IMR-90 (cell line): Measurements from ENCODE around the gene HYAL1. TPM values are rescaled to one million over a fixed set of nuclear protein-coding genes. Genes with fewer than 3 reads are reported as not detected.
"Not testable (repeated sequence)": the region's sequence is repeated elsewhere in the genome, so short reads cannot be mapped to it uniquely, and the experiment has no call there.

ENCODE experiments used
- ATAC-seq: fragments of 200-7000 bp; cut with Tn5 transposase; 2 replicates; pipeline ENCODE4 v1.9.1; 2020; ENCODE audit warnings: low read depth, mild to moderate bottlenecking, moderate library complexity
- BruUV-seq: library from RNA; stranded (reverse); fragments of 400-500 nt; replicated peaks from 2 replicates; lab custom pipeline; 2021; lab: Mats Ljungman, UMichigan
- CTCF ChIA-PET: fragments of 300-600 bp; formaldehyde crosslinking; extraction: SDS; loops from one replicate; lab custom pipeline; 2021; ENCODE audit warnings: antibody characterized with exemption; lab: Yijun Ruan, JAX
- POLR2A ChIA-PET: fragments of 300-600 bp; sonication (Branson Sonifier 250); formaldehyde crosslinking; loops from one replicate; lab custom pipeline; 2022; ENCODE audit warnings: antibody characterized with exemption; ENCODE audit not compliant: unreplicated experiment; lab: Charles Lee
- DNase-seq: peaks from one replicate; pipeline ENCODE4 v3.0.0; 2013
- H2AFZ ChIP-seq: replicated peaks from 2 replicates; pipeline ENCODE3; 2013; ENCODE audit warnings: low read length, mild to moderate bottlenecking; ENCODE audit not compliant: poor library complexity
- H2AK5ac ChIP-seq: 2 replicates; pipeline ENCODE4 v1.6.1; 2013; ENCODE audit warnings: low read depth, low read length, inconsistent platforms
- H2AK9ac ChIP-seq: replicated peaks from 2 replicates; pipeline ENCODE3; 2013; ENCODE audit warnings: mild to moderate bottlenecking, low read depth, low read length, moderate library complexity; ENCODE audit not compliant: poor library complexity
- H2BK120ac ChIP-seq: 2 replicates; pipeline ENCODE4 v1.6.1; 2013; ENCODE audit warnings: low read depth, low read length, inconsistent platforms
- H2BK15ac ChIP-seq: 3 replicates; pipeline ENCODE4 v1.6.1; 2013; ENCODE audit warnings: low read depth, low read length, inconsistent platforms
- H2BK20ac ChIP-seq: 2 replicates; pipeline ENCODE4 v1.6.1; 2013; ENCODE audit warnings: low read depth, mild to moderate bottlenecking, inconsistent platforms, low read length, moderate library complexity
- H2BK5ac ChIP-seq: 2 replicates; pipeline ENCODE4 v1.6.1; 2013; ENCODE audit warnings: mild to moderate bottlenecking, low read depth, low read length, inconsistent platforms; ENCODE audit not compliant: poor library complexity, severe bottlenecking
- H3K14ac ChIP-seq: replicated peaks from 2 replicates; pipeline ENCODE4 v1.6.1; 2013; ENCODE audit warnings: low read depth, low read length, inconsistent platforms
- H3K18ac ChIP-seq: 2 replicates; pipeline ENCODE4 v1.6.1; 2013; ENCODE audit warnings: low read depth, low read length, control low read depth
- H3K23ac ChIP-seq: 2 replicates; pipeline ENCODE4 v1.6.1; 2013; ENCODE audit warnings: low read depth, low read length, inconsistent platforms
- H3K27ac ChIP-seq: 2 replicates; pipeline ENCODE4 v1.5.1; 2013; ENCODE audit warnings: mild to moderate bottlenecking, control low read depth, low read length; ENCODE audit not compliant: insufficient read depth
- H3K27me3 ChIP-seq: 2 replicates; pipeline ENCODE4 v1.6.1; 2013; ENCODE audit warnings: low read length; ENCODE audit not compliant: control insufficient read depth, insufficient read depth
- H3K36me3 ChIP-seq: 2 replicates; pipeline ENCODE4 v1.6.1; 2013; ENCODE audit warnings: low read length, mixed read lengths; ENCODE audit not compliant: control insufficient read depth, insufficient read depth
- H3K4ac ChIP-seq: 2 replicates; pipeline ENCODE4 v1.6.1; 2013; ENCODE audit warnings: low read depth, low read length, inconsistent platforms
- H3K4me1 ChIP-seq: 2 replicates; pipeline ENCODE4 v1.6.1; 2013; ENCODE audit warnings: low read length, mixed read lengths; ENCODE audit not compliant: control insufficient read depth, insufficient read depth
- H3K4me2 ChIP-seq: 2 replicates; pipeline ENCODE4 v1.6.1; 2013; ENCODE audit warnings: low read depth, mild to moderate bottlenecking, control low read depth, low read length, moderate library complexity
- H3K4me3 ChIP-seq: 2 replicates; pipeline ENCODE4 v1.5.1; 2013; ENCODE audit warnings: low read depth, mild to moderate bottlenecking, control low read depth, low read length, moderate library complexity; ENCODE audit not compliant: insufficient read depth
- H3K56ac ChIP-seq: 2 replicates; pipeline ENCODE4 v1.6.1; 2013; ENCODE audit warnings: low read length, inconsistent platforms; ENCODE audit not compliant: insufficient read depth; ENCODE audit errors: extremely low read depth
- H3K79me1 ChIP-seq, 2 experiments: 2 replicates each; pipeline ENCODE4 v1.6.1; 2013; ENCODE audit warnings: low read length in 2 of 2, inconsistent platforms in 1 of 2, low read depth in 1 of 2
- H3K9ac ChIP-seq: 2 replicates; pipeline ENCODE4 v1.6.1; 2013; ENCODE audit warnings: low read depth, low read length, control low read depth
- H3K9me1 ChIP-seq: 2 replicates; pipeline ENCODE4 v1.6.1; 2013; ENCODE audit warnings: low read length, inconsistent platforms; ENCODE audit not compliant: insufficient read depth
- H3K9me3 ChIP-seq: 2 replicates; pipeline ENCODE4 v1.6.1; 2013; ENCODE audit warnings: low read length; ENCODE audit not compliant: control insufficient read depth, insufficient read depth
- H4K20me1 ChIP-seq: 2 replicates; pipeline ENCODE4 v1.6.1; 2013; ENCODE audit warnings: low read length, inconsistent platforms; ENCODE audit not compliant: insufficient read depth
- H4K5ac ChIP-seq: 2 replicates; pipeline ENCODE4 v1.6.1; 2013; ENCODE audit warnings: mild to moderate bottlenecking, low read depth, low read length, control low read depth
- H4K8ac ChIP-seq, 2 experiments: 2 replicates each; pipeline ENCODE4 v1.6.1; 2013; ENCODE audit warnings: low read depth in 2 of 2, low read length in 2 of 2, control low read depth in 1 of 2, inconsistent platforms in 1 of 2
- H4K91ac ChIP-seq: 2 replicates; pipeline ENCODE4 v1.6.1; 2013; ENCODE audit warnings: low read depth, low read length, inconsistent platforms; ENCODE audit not compliant: insufficient read depth
- WGBS, 2 experiments: methylation state at CpG; one replicate each; pipeline versions ENCODE4 v1.1.5 to v1.1.7; 2013; ENCODE audit warnings: missing lambda C conversion rate in 2 of 2; ENCODE audit not compliant: insufficient read length in 1 of 2; ENCODE audit errors: extremely low coverage in 2 of 2; 5-methylcytosine and 5-hydroxymethylcytosine counted together
- dilution Hi-C: fragments of 300-500 bp; cut with HindIII; formaldehyde crosslinking; loops from one replicate; pipeline ENCODE4 v1.14.3; 2018; ENCODE audit warnings: low sequenced_read_pairs; ENCODE audit not compliant: unreplicated experiment
- in situ Hi-C: fragments of 300-500 bp; cut with MboI; formaldehyde crosslinking; loops from 3 replicates; pipeline ENCODE4 v1.14.3; 2019; ENCODE audit warnings: low sequenced_read_pairs, inconsistent platforms, mixed read lengths
- intact Hi-C: fragments of 100-400 bp; cut with micrococcal nuclease; formaldehyde crosslinking; loops from 2 replicates; pipeline ENCODE4 v1.10.0; 2022
- polyA plus RNA-seq, 3 experiments: library from polyadenylated mRNA; depleted of rRNA; stranded (reverse); fragments of >200 nt; gene quantifications; 2 replicates each; pipeline ENCODE4 v1.2.3, GENCODE V29; 2012; ENCODE audit warnings: low replicate concordance in 1 of 3
- total RNA-seq: library from RNA; depleted of rRNA; stranded (reverse); fragments of >200 nt; gene quantifications from 2 replicates; pipeline ENCODE4 v1.2.3, GENCODE V29; 2012

HYAL1 gene
- total and polyA plus RNA-seq, 2 of the 4 experiments (the other 2 are of a cell fraction) = 0.32 to 0.36 TPM

GRCh38 chr3:50284121-50284520 lies 19.3 kb downstream of the HYAL1 start:
- not testable (repeated sequence) for H2BK15ac ChIP-seq, H2AK5ac ChIP-seq

More at GRCh38 chr3:50284121-50284520, 19.3 kb downstream of the HYAL1 start:
- H4K20me1 ChIP-seq, H4K91ac ChIP-seq, H3K23ac ChIP-seq, intact Hi-C loops, BruUV-seq, dilution Hi-C loops, ATAC-seq, DNase-seq, H3K4me3 ChIP-seq, H3K9me3 ChIP-seq, H3K79me1 ChIP-seq, H3K4ac ChIP-seq, in situ Hi-C loops, H3K9me1 ChIP-seq, H4K5ac ChIP-seq, H3K9ac ChIP-seq, H3K27me3 ChIP-seq, H2AK9ac ChIP-seq, H2BK120ac ChIP-seq, H3K4me1 ChIP-seq, H3K4me2 ChIP-seq, H4K8ac ChIP-seq, H3K56ac ChIP-seq, H3K18ac ChIP-seq, H2BK20ac ChIP-seq, POLR2A ChIA-PET, H3K14ac ChIP-seq, H2AFZ ChIP-seq, H3K27ac ChIP-seq, H2BK5ac ChIP-seq, CTCF ChIA-PET: not testable (repeated sequence)
- WGBS, 2 experiments = 100% methylated on average over 1 of the region's 6 CpGs; no CpG with 5 or more reads in 1 of the 2 experiments
- H3K36me3 ChIP-seq = peaks cover 25% of the 10 kb centered on the region; the same call in 1 of the 2 replicates
